ENCODE measurements around the gene MALT1. TPM values are rescaled to one million over a fixed set of nuclear protein-coding genes. Genes with fewer than 3 reads are reported as not detected.

The MALT1 gene
- total RNA-seq, 1 donor from 2014 or later = 14.5 TPM

DNA sequence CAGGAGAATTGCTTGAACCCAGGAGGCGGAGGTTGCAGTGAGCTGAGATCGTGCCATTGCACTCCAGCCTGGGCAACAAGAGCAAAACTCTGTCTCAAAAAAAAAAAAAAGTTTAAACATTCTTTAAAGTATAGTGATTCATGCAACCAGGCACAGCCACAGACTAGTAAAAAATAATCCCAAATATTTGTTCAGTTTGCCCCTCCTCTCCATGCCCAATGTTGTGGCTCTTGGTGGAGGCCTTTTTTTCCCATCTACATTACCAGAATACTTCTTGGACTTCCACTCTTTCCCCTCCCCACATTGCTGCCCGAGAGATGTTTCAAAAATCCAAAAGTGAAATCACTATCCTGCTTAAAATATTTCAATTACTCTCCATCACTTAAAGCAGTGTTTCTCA is 5.1 kb upstream of the MALT1 start:
- Histone ChIP-seq H3K9me3 (no peaks in the 10 kb centered on the region), H3K4me1 (peaks cover 0 to 3% of the 10 kb centered on the region in 2 donors), H3K27ac (no peak overlapping the region), H3K4me3 (no peak overlapping the region), H3K27me3 (no peaks in the 10 kb centered on the region), H3K36me3 (no peaks in the 10 kb centered on the region)
- intact Hi-C loops (cut with DNase I) = no loop called here
- TF ChIP-seq, protein P1, sequence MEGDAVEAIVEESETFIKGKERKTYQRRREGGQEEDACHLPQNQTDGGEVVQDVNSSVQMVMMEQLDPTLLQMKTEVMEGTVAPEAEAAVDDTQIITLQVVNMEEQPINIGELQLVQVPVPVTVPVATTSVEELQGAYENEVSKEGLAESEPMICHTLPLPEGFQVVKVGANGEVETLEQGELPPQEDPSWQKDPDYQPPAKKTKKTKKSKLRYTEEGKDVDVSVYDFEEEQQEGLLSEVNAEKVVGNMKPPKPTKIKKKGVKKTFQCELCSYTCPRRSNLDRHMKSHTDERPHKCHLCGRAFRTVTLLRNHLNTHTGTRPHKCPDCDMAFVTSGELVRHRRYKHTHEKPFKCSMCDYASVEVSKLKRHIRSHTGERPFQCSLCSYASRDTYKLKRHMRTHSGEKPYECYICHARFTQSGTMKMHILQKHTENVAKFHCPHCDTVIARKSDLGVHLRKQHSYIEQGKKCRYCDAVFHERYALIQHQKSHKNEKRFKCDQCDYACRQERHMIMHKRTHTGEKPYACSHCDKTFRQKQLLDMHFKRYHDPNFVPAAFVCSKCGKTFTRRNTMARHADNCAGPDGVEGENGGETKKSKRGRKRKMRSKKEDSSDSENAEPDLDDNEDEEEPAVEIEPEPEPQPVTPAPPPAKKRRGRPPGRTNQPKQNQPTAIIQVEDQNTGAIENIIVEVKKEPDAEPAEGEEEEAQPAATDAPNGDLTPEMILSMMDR (IDR thresholded peaks at IDR 0.05) = no peak
- DNase-seq (ENCODE audit: low spot score in 2 of 2) = no peak

DNA sequence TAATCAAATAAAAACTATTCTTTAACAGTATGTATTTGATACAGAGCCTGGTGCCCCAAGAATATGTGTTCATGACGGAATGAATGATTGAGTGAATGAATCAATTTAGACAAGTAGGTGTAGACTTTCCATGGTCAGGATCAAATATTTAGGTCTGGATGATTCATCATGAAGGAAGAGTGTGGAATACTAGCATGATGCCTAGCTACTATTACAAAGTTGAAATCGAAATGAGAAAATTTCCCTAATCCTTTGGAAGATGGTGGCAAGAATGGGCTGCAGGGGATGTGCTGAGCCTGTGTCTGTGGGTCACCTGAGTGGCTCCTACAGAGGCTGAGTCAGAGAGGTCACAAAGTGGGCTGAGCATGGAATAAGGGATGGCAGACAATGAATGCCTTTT is 3.1 kb upstream of the MALT1 start:
- no peak overlapping the region for H3K27ac ChIP-seq
- no peaks in the 10 kb centered on the region for H3K9me3 ChIP-seq
- intact Hi-C loops (cut with DNase I) = no loop called here
- H3K36me3 ChIP-seq = no peaks in the 10 kb centered on the region
- H3K4me3 ChIP-seq = no peak overlapping the region
- peaks cover 0 to 7% of the 10 kb centered on the region in 2 donors for H3K4me1 ChIP-seq
- TF ChIP-seq, protein P1 (IDR thresholded peaks at IDR 0.05) = no peak
- no peaks in the 10 kb centered on the region for H3K27me3 ChIP-seq
- no peak for DNase-seq (ENCODE audit: low spot score in 2 of 2)

DNA sequence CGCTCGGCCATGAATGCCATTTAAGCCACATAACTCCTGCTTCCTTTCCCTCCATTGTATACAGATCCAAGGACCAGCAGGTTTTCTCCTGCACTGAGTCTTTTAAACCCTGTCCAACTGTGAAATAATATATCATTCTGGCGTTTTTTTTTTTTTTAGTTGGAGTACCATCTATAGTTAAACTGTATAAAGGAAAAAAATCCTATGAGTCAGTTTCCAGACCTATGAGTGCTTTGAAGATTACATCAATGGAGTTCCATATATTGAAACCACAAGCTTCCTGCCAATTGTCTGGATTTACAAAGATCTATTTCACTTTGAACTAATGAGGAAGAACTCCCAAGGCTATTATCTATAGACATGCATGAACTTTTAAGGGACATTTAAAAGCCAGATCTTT is 2.4 kb upstream of the MALT1 start:
- no peak for DNase-seq (ENCODE audit: low spot score in 2 of 2)
- Histone ChIP-seq H3K27ac (no peak overlapping the region), H3K4me3 (no peak overlapping the region), H3K4me1 (peaks cover 0 to 7% of the 10 kb centered on the region in 2 donors), H3K27me3 (no peaks in the 10 kb centered on the region), H3K9me3 (no peaks in the 10 kb centered on the region), H3K36me3 (no peaks in the 10 kb centered on the region)
- TF ChIP-seq, protein P1 (IDR thresholded peaks at IDR 0.05) = no peak
- intact Hi-C loops (cut with DNase I) = no loop called here

DNA sequence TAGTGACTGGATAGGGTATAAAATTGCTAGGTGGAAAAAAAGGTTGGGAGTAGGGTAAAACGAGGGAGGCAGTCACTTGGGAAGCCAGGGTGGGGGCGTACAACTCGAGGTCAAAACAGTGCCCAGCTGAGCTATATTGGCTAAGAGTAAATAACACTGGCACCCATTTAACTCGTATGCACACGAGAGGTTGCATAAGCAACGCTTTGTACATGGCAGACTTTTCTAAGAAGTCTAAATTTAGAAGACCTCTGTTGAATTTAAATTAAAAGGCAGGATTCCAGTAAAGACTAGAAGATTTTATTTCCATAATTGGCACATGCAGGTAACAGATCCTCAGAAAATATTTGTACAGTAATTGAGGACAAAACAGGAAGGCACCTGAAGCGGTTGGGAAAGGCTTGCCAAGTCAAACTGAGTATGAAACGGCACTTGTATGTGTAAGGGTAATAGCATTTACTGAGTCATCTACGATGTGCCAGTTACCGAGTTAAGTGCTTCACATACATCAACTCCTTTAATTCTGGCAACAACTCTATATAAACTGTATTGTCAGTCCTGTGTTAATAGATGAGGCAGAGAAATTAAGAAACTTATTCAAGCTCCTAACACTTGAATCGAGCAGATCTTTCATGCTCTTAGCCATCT is 1.4 kb upstream of the MALT1 start:
- Histone ChIP-seq H3K4me3 (no peak overlapping the region), H3K27ac (no peak overlapping the region), H3K9me3 (no peaks in the 10 kb centered on the region), H3K4me1 (peaks cover 0 to 7% of the 10 kb centered on the region in 2 donors), H3K27me3 (no peaks in the 10 kb centered on the region), H3K36me3 (no peaks in the 10 kb centered on the region)
- TF ChIP-seq, protein P1 (IDR thresholded peaks at IDR 0.05) = no peak
- intact Hi-C loops (cut with DNase I) = loop anchor here (5.0 kb wide), 2 partner anchors 467 to 687 kb away; partner anchors contain the start of genes LMAN1 and SEC11C
- no peak for DNase-seq (ENCODE audit: low spot score in 2 of 2)

DNA sequence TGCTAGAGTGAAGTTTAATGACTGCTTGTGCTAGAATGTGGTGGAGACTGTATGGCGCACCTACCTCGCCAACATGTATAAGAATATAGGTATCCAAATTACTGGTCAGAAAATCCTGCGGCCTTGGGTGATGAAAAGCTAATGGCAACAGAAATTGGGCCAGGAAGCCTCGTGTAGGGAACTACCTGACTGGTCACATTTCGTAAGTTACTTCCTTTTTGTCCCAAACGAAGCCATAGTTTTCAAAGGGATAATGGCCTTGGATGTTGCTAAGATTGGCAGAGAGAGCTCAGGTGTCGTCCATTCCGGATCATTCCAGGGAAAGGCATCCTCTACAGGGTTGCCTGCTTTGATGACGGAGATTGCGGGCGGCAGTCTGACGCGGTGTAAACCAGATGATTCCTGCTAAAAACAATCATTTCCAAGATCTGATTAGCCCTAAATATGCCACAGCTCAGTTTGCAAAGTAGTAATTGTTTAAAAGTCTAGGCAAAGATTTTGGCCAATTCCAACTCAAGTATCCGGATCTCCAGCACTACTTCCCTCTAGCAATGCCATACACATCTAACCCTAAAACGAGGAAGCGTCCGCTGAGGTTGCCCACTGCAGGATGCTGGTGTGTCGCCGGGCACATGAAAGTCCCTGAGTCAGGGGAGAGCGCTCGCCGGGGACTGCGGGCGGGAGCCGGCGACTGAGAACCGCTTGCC is 708 bp upstream of the MALT1 start:
- peak in 1 of 2 donors; percentile 19 for DNase-seq (ENCODE audit: low spot score in 2 of 2)
- intact Hi-C loops (cut with DNase I) = loop anchor here (5.0 kb wide), 2 partner anchors 467 to 687 kb away; partner anchors contain the start of genes LMAN1 and SEC11C
- Histone ChIP-seq H3K9me3 (no peaks in the 10 kb centered on the region), H3K4me1 (peaks cover 0 to 7% of the 10 kb centered on the region in 2 donors), H3K36me3 (no peaks in the 10 kb centered on the region), H3K27ac (peak overlapping the region; percentile 75 to 93), H3K4me3 (peak overlapping the region; percentile 91 to 95), H3K27me3 (no peaks in the 10 kb centered on the region)
- TF ChIP-seq, protein P1 (IDR thresholded peaks at IDR 0.05) = no peak
